ENCODE data around the gene NLRC5.

Gene NLRC5

GRCh38 chr16:57016831-57017230 lies 27.5 kb downstream of the NLRC5 start:
- H3K27ac ChIP-seq = no peak overlapping the region
- H3K36me3 ChIP-seq (ENCODE audit: control insufficient read depth, insufficient read depth, low read length) = no peaks in the 10 kb centered on the region
- H3K9me3 ChIP-seq (ENCODE audit: control insufficient read depth, low read length) = no peaks in the 10 kb centered on the region
- H3K4me3 ChIP-seq (ENCODE audit: low read depth, low read length) = no peak overlapping the region
- H3K4me2 ChIP-seq (ENCODE audit: low read length) = no peak overlapping the region
- no peaks in the 10 kb centered on the region for H3K27me3 ChIP-seq (ENCODE audit: control insufficient read depth, insufficient read depth, low read length)
- no peaks in the 10 kb centered on the region for H3K4me1 ChIP-seq
- no peak overlapping the region for H2AFZ ChIP-seq
- no peak for TF ChIP-seq CTCF (IDR thresholded peaks at IDR 0.05)
- no peaks in the 10 kb centered on the region for H3K79me2 ChIP-seq
- H3K9ac ChIP-seq = no peak overlapping the region

GRCh38 chr16:57017251-57017650 lies 27.9 kb downstream of the NLRC5 start:
- H3K79me2 ChIP-seq = no peaks in the 10 kb centered on the region
- H3K36me3 ChIP-seq (ENCODE audit: control insufficient read depth, insufficient read depth, low read length) = no peaks in the 10 kb centered on the region
- no peaks in the 10 kb centered on the region for H3K27me3 ChIP-seq (ENCODE audit: control insufficient read depth, insufficient read depth, low read length)
- no peaks in the 10 kb centered on the region for H3K9me3 ChIP-seq (ENCODE audit: control insufficient read depth, low read length)
- no peak overlapping the region for H2AFZ ChIP-seq
- H3K4me3 ChIP-seq (ENCODE audit: low read depth, low read length) = no peak overlapping the region
- no peak overlapping the region for H3K27ac ChIP-seq
- H3K4me1 ChIP-seq = no peaks in the 10 kb centered on the region
- H3K9ac ChIP-seq = no peak overlapping the region
- H3K4me2 ChIP-seq (ENCODE audit: low read length) = no peak overlapping the region
- TF ChIP-seq CTCF (IDR thresholded peaks at IDR 0.05) = no peak

- Histone ChIP-seq H2AFZ (no peak overlapping the region), H3K4me1 (no peaks in the 10 kb centered on the region), H3K4me2 (ENCODE audit: low read length) (no peak overlapping the region), H3K9me3 (ENCODE audit: control insufficient read depth, low read length) (no peaks in the 10 kb centered on the region), H3K9ac (no peak overlapping the region), H3K4me3 (ENCODE audit: low read depth, low read length) (no peak overlapping the region), H3K79me2 (no peaks in the 10 kb centered on the region), H3K36me3 (ENCODE audit: control insufficient read depth, insufficient read depth, low read length) (no peaks in the 10 kb centered on the region), H3K27me3 (ENCODE audit: control insufficient read depth, insufficient read depth, low read length) (no peaks in the 10 kb centered on the region), H3K27ac (no peak overlapping the region)
- TF ChIP-seq CTCF (IDR thresholded peaks at IDR 0.05) = no peak
Measured at GRCh38 chr16:57019746-57020145, 30.4 kb downstream of the NLRC5 start.

GRCh38 chr16:57020651-57021050 lies 31.3 kb downstream of the NLRC5 start:
- no peak overlapping the region for H2AFZ ChIP-seq
- no peak overlapping the region for H3K27ac ChIP-seq
- no peak overlapping the region for H3K4me2 ChIP-seq (ENCODE audit: low read length)
- no peak for TF ChIP-seq CTCF (IDR thresholded peaks at IDR 0.05)
- no peaks in the 10 kb centered on the region for H3K4me1 ChIP-seq
- no peaks in the 10 kb centered on the region for H3K27me3 ChIP-seq (ENCODE audit: control insufficient read depth, insufficient read depth, low read length)
- H3K4me3 ChIP-seq (ENCODE audit: low read depth, low read length) = no peak overlapping the region
- no peak overlapping the region for H3K9ac ChIP-seq
- H3K79me2 ChIP-seq = no peaks in the 10 kb centered on the region
- no peaks in the 10 kb centered on the region for H3K9me3 ChIP-seq (ENCODE audit: control insufficient read depth, low read length)
- H3K36me3 ChIP-seq (ENCODE audit: control insufficient read depth, insufficient read depth, low read length) = no peaks in the 10 kb centered on the region

GRCh38 chr16:57021757-57022156 lies 32.4 kb downstream of the NLRC5 start:
- H2AFZ ChIP-seq = no peak overlapping the region
- no peak for TF ChIP-seq CTCF (IDR thresholded peaks at IDR 0.05)
- no peaks in the 10 kb centered on the region for H3K36me3 ChIP-seq (ENCODE audit: control insufficient read depth, insufficient read depth, low read length)

More at GRCh38 chr16:57021757-57022156, 32.4 kb downstream of the NLRC5 start:
- Histone ChIP-seq H3K4me2 (ENCODE audit: low read length) (no peak overlapping the region), H3K27me3 (ENCODE audit: control insufficient read depth, insufficient read depth, low read length) (no peaks in the 10 kb centered on the region), H3K27ac (no peak overlapping the region), H3K79me2 (no peaks in the 10 kb centered on the region), H3K4me1 (no peaks in the 10 kb centered on the region), H3K9ac (no peak overlapping the region), H3K4me3 (ENCODE audit: low read depth, low read length) (no peak overlapping the region), H3K9me3 (ENCODE audit: control insufficient read depth, low read length) (no peaks in the 10 kb centered on the region)
